HUES48 (cell line): ENCODE results near the gene AJAP1.

Source experiments
- H3K27ac ChIP-seq: one replicate; pipeline ENCODE4 v1.7.0; 2013; ENCODE audit warnings: low read depth, low read length, inconsistent platforms
- H3K27me3 ChIP-seq: 2 replicates; pipeline ENCODE4 v1.6.1; 2013; ENCODE audit warnings: mild to moderate bottlenecking, low read length; ENCODE audit not compliant: control insufficient read depth, insufficient read depth
- H3K36me3 ChIP-seq: 2 replicates; pipeline ENCODE4 v1.6.1; 2013; ENCODE audit warnings: low read length; ENCODE audit not compliant: control insufficient read depth, insufficient read depth
- H3K4me1 ChIP-seq: 2 replicates; pipeline ENCODE4 v1.6.1; 2013; ENCODE audit warnings: mild to moderate bottlenecking, low read length; ENCODE audit not compliant: control insufficient read depth, insufficient read depth
- H3K4me3 ChIP-seq: 2 replicates; pipeline ENCODE4 v1.5.1; 2013; ENCODE audit warnings: mild to moderate bottlenecking, low read depth, low read length
- H3K9ac ChIP-seq: 2 replicates; pipeline ENCODE4 v1.6.1; 2013; ENCODE audit warnings: mild to moderate bottlenecking, low read depth, low read length, moderate library complexity
- H3K9me3 ChIP-seq: 2 replicates; pipeline ENCODE4 v1.6.1; 2013; ENCODE audit warnings: low read length; ENCODE audit not compliant: control insufficient read depth, insufficient read depth

AJAP1 gene

GRCh38 chr1:4838231-4838630 lies 183.8 kb downstream of the AJAP1 start:
- no peak overlapping the region for H3K9ac ChIP-seq
- H3K9me3 ChIP-seq = peaks cover 12% of the 10 kb centered on the region
- H3K27me3 ChIP-seq = no peaks in the 10 kb centered on the region
- no peaks in the 10 kb centered on the region for H3K4me1 ChIP-seq
- no peak overlapping the region for H3K4me3 ChIP-seq
- H3K27ac ChIP-seq = no peak overlapping the region
- H3K36me3 ChIP-seq = no peaks in the 10 kb centered on the region
